Measurements from ENCODE around the gene FOXE3.
A peak's percentile ranks its signal among the peaks of the same experiment; 100 is the strongest.

The FOXE3 gene

DNA sequence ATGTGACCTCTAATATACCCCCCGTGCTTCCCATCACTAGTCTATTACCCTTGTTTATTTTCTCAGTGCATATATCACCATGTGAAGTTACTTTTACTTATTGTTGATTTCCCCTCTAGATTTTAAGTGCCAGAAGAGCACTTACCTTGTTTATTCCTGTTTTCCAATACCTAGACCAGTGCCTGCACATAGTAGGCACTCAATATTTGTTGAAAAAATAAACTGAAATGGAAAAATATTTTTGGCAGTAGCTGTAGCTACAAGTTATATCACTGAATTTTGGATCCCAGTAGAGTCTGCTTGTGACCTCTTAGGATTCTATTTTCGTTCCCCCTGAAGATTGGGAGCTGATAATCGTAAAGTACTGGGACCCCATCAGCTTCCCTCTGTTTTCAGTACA is 32.0 kb upstream of the FOXE3 start:
- TF ChIP-seq, protein P1, sequence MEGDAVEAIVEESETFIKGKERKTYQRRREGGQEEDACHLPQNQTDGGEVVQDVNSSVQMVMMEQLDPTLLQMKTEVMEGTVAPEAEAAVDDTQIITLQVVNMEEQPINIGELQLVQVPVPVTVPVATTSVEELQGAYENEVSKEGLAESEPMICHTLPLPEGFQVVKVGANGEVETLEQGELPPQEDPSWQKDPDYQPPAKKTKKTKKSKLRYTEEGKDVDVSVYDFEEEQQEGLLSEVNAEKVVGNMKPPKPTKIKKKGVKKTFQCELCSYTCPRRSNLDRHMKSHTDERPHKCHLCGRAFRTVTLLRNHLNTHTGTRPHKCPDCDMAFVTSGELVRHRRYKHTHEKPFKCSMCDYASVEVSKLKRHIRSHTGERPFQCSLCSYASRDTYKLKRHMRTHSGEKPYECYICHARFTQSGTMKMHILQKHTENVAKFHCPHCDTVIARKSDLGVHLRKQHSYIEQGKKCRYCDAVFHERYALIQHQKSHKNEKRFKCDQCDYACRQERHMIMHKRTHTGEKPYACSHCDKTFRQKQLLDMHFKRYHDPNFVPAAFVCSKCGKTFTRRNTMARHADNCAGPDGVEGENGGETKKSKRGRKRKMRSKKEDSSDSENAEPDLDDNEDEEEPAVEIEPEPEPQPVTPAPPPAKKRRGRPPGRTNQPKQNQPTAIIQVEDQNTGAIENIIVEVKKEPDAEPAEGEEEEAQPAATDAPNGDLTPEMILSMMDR (IDR thresholded peaks at IDR 0.05; ENCODE audit: borderline replicate concordance, insufficient read depth, low read depth, low read length): no peak

DNA sequence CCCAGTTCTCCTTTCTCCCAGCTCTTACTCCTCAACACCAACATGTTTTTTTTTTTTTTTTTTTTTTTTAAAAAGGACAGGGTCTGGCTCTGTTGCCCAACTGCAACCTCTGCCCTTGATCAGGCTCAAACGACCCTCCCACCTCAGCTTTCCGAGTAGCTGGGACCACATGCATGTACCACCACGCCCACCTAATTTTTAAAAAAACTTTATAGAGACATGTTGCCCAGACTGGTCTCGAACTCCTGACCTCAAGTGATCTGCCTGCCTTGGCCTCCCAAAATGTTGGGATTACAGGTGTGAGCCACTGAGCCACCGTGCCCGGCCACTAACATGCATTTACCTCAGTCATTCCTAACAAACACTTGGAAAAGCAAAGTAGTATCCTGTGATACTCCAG is 31.1 kb upstream of the FOXE3 start:
- H3K4me3 ChIP-seq (ENCODE audit: low read depth, low read length): no peak overlapping the region
- TF ChIP-seq, protein P1 (IDR thresholded peaks at IDR 0.05; ENCODE audit: borderline replicate concordance, insufficient read depth, low read depth, low read length): no peak

More for the DNA sequence above, 32.0 kb upstream of the FOXE3 start:
- H3K4me3 ChIP-seq (ENCODE audit: low read depth, low read length): no peak overlapping the region

- H3K4me3 ChIP-seq (ENCODE audit: low read depth, low read length): no peak overlapping the region
- TF ChIP-seq, protein P1 (IDR thresholded peaks at IDR 0.05; ENCODE audit: borderline replicate concordance, insufficient read depth, low read depth, low read length): no peak
Measured at GRCh38 chr1:47386268-47386667, 29.8 kb upstream of the FOXE3 start.

GRCh38 chr1:47388030-47388890 is 27.8 kb upstream of the FOXE3 start:
- TF ChIP-seq, protein P1 (IDR thresholded peaks at IDR 0.05; ENCODE audit: borderline replicate concordance, insufficient read depth, low read depth, low read length): no peak

GRCh38 chr1:47388891-47389238 is 27.2 kb upstream of the FOXE3 start:
- no peak overlapping the region for H3K4me3 ChIP-seq (ENCODE audit: low read depth, low read length)
- TF ChIP-seq, protein P1 (IDR thresholded peaks at IDR 0.05; ENCODE audit: borderline replicate concordance, insufficient read depth, low read depth, low read length): peak; percentile 91

More at GRCh38 chr1:47388030-47388890, 27.8 kb upstream of the FOXE3 start:
- H3K4me3 ChIP-seq (ENCODE audit: low read depth, low read length): no peak overlapping the region

GRCh38 chr1:47389731-47390130 is 26.4 kb upstream of the FOXE3 start:
- no peak overlapping the region for H3K4me3 ChIP-seq (ENCODE audit: low read depth, low read length)
- TF ChIP-seq, protein P1 (IDR thresholded peaks at IDR 0.05; ENCODE audit: borderline replicate concordance, insufficient read depth, low read depth, low read length): no peak

GRCh38 chr1:47390843-47391242 is 25.2 kb upstream of the FOXE3 start:
- TF ChIP-seq, protein P1 (IDR thresholded peaks at IDR 0.05; ENCODE audit: borderline replicate concordance, insufficient read depth, low read depth, low read length): no peak
- no peak overlapping the region for H3K4me3 ChIP-seq (ENCODE audit: low read depth, low read length)

Measured in GM12875 (cell line).